Ishikawa (cell line): ENCODE data around the gene ROBO2.

Source experiments
- CEBPB ChIP-seq: IDR thresholded peaks from 2 replicates; pipeline ENCODE4 v1.6.1; 2012
- CREB1 ChIP-seq: IDR thresholded peaks from 2 replicates; pipeline ENCODE4 v1.6.1; 2012; ENCODE audit warnings: low read depth
- EGR1 ChIP-seq: IDR thresholded peaks from 2 replicates; pipeline ENCODE4 v1.6.1; 2012
- EP300 ChIP-seq: IDR thresholded peaks from 2 replicates; pipeline ENCODE4 v1.6.1; 2012; ENCODE audit warnings: borderline replicate concordance
- FOXM1 ChIP-seq: IDR thresholded peaks from 2 replicates; pipeline ENCODE4 v1.6.1; 2012; ENCODE audit warnings: low read depth, borderline replicate concordance
- NFIC ChIP-seq: IDR thresholded peaks from 2 replicates; pipeline ENCODE4 v1.6.1; 2012
- RAD21 ChIP-seq: IDR thresholded peaks from 2 replicates; pipeline ENCODE4 v1.6.1; 2012; ENCODE audit warnings: low read depth
- TAF1 ChIP-seq: IDR thresholded peaks from 2 replicates; pipeline ENCODE4 v1.6.1; 2012; ENCODE audit warnings: low read depth, mild to moderate bottlenecking
- TCF12 ChIP-seq: IDR thresholded peaks from 2 replicates; pipeline ENCODE4 v1.6.1; 2012; ENCODE audit warnings: low read depth
- TEAD4 ChIP-seq: IDR thresholded peaks from 2 replicates; pipeline ENCODE4 v1.6.1; 2012
- YY1 ChIP-seq: IDR thresholded peaks from 2 replicates; pipeline ENCODE4 v1.6.1; 2012; ENCODE audit warnings: low read depth
- ZBTB7A ChIP-seq: IDR thresholded peaks from 2 replicates; pipeline ENCODE4 v1.6.1; 2012; ENCODE audit warnings: low read depth
- TF ChIP-seq, protein P1 (sequence below): IDR thresholded peaks from 2 replicates; pipeline ENCODE4 v1.6.1; 2012
- TF ChIP-seq, protein P2 (sequence below): IDR thresholded peaks from 2 replicates; pipeline ENCODE4 v1.6.1; 2012
- TF ChIP-seq, protein P3 (sequence below): IDR thresholded peaks from 2 replicates; pipeline ENCODE4 v1.6.1; 2012; ENCODE audit warnings: low read depth, mild to moderate bottlenecking

Gene ROBO2

DNA sequence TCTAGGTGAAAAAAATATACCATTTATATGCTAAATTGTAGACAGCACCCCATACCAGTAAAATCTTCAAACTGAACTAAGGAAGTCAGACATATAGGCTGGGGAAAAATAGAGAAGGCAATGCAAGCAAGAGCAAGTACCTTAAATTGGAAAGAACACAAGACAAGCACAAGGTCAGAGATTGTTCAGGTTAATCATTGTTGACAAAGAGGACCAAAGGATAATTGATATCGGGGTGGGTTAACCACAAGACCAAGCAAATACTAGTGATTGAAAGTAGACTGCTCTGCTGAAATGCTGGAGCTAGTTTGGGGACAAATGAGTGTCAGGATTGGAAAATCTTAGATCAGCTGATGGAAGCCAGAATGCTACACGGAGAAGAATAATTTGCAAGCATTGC is 499.8 kb downstream of the ROBO2 start:
- TF ChIP-seq EP300 (no peak), EGR1 (no peak), FOXM1 (no peak)

DNA sequence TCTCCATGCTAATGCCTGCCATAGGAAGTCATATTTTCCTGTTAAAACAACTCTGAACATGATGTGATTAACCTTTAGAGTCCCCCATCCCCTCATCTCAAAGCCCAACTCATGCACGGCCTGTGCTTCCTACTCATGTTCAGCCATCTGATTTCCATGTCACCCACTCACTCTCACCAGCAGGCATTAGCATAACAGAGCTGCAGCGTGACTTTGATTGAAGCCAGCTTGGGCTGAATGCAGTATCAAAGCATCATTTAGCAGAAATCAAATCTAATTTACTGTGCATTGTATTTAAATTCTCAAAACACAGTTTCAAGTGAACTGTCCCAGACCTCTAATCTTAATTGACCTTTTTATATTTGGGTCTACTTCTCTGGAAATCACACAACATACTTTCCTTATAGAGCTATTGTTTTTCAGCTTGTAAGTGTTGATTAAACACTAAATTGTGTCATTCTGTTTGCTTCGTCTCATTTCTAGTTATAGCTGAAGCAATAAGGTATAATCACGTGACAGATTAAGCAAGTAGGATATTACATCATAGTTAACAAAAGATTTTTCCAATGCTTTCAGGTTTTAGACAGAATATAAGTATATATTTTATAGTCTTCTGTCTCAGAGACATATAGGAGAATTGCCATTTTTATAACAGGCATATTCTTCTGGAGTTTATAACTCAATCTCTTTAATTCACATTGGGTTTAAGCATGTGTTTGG is 501.5 kb downstream of the ROBO2 start:
- TF ChIP-seq, protein P1, sequence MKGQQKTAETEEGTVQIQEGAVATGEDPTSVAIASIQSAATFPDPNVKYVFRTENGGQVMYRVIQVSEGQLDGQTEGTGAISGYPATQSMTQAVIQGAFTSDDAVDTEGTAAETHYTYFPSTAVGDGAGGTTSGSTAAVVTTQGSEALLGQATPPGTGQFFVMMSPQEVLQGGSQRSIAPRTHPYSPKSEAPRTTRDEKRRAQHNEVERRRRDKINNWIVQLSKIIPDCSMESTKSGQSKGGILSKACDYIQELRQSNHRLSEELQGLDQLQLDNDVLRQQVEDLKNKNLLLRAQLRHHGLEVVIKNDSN, result no peak
- TF ChIP-seq FOXM1, result no peak
- no peak for TF ChIP-seq TAF1
- TF ChIP-seq, protein P2, sequence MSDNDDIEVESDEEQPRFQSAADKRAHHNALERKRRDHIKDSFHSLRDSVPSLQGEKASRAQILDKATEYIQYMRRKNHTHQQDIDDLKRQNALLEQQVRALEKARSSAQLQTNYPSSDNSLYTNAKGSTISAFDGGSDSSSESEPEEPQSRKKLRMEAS, result no peak
- no peak for TF ChIP-seq TEAD4
- TF ChIP-seq CREB1, result no peak
- TF ChIP-seq RAD21, result no peak

DNA sequence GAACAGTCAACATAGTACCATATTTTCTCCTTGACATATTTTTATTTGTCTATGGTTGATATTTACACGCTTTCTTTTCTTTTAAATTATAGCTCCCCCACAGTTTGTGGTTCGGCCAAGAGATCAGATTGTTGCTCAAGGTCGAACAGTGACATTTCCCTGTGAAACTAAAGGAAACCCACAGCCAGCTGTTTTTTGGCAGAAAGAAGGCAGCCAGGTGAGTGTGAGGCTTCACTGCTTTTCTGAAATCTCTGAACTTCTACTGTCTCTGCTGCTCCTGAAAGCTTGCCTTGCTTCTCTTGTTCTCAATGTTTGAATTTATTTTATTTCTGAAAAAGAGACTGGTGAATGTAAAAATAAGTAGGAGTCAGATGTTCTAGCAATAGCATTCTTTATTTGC is 506.3 kb downstream of the ROBO2 start:
- no peak for TF ChIP-seq NFIC
- TF ChIP-seq, protein P1, result no peak
- TF ChIP-seq CREB1, result no peak
- TF ChIP-seq EGR1, result no peak
- TF ChIP-seq TCF12, result no peak
- no peak for TF ChIP-seq CEBPB
- TF ChIP-seq, protein P3, sequence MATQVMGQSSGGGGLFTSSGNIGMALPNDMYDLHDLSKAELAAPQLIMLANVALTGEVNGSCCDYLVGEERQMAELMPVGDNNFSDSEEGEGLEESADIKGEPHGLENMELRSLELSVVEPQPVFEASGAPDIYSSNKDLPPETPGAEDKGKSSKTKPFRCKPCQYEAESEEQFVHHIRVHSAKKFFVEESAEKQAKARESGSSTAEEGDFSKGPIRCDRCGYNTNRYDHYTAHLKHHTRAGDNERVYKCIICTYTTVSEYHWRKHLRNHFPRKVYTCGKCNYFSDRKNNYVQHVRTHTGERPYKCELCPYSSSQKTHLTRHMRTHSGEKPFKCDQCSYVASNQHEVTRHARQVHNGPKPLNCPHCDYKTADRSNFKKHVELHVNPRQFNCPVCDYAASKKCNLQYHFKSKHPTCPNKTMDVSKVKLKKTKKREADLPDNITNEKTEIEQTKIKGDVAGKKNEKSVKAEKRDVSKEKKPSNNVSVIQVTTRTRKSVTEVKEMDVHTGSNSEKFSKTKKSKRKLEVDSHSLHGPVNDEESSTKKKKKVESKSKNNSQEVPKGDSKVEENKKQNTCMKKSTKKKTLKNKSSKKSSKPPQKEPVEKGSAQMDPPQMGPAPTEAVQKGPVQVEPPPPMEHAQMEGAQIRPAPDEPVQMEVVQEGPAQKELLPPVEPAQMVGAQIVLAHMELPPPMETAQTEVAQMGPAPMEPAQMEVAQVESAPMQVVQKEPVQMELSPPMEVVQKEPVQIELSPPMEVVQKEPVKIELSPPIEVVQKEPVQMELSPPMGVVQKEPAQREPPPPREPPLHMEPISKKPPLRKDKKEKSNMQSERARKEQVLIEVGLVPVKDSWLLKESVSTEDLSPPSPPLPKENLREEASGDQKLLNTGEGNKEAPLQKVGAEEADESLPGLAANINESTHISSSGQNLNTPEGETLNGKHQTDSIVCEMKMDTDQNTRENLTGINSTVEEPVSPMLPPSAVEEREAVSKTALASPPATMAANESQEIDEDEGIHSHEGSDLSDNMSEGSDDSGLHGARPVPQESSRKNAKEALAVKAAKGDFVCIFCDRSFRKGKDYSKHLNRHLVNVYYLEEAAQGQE, result no peak
- TF ChIP-seq YY1, result no peak
- TF ChIP-seq TEAD4, result no peak
- TF ChIP-seq ZBTB7A, result no peak
- TF ChIP-seq TAF1, result no peak
- TF ChIP-seq, protein P2, result no peak
- TF ChIP-seq FOXM1, result no peak
- no peak for TF ChIP-seq RAD21
- TF ChIP-seq EP300, result no peak

DNA sequence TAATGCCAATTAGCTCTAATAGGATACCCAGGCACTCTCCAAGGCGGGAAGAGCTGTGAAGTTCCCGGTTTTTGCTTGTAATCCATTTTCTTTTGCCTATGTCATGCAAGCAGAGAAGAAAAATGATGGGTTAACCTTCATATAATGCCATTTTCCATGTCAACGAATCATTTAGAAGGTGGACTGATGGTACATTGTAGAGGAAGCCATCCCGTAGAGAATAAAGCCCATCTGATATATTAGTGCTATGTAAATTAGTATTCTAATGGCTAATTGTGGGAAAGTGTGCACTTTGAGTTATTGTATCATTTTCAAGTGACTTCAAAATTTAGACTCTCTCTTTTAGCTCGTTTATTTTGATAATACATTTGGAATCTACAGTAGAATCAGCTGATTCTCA is 509.1 kb downstream of the ROBO2 start:
- TF ChIP-seq FOXM1 (no peak), TAF1 (no peak), TEAD4 (no peak), YY1 (no peak), EP300 (no peak), CEBPB (no peak), EGR1 (no peak), ZBTB7A (no peak), CREB1 (no peak), TCF12 (no peak), RAD21 (no peak), NFIC (no peak)
- TF ChIP-seq, protein P2, result no peak
- TF ChIP-seq, protein P1, result no peak
- TF ChIP-seq, protein P3, result no peak

DNA sequence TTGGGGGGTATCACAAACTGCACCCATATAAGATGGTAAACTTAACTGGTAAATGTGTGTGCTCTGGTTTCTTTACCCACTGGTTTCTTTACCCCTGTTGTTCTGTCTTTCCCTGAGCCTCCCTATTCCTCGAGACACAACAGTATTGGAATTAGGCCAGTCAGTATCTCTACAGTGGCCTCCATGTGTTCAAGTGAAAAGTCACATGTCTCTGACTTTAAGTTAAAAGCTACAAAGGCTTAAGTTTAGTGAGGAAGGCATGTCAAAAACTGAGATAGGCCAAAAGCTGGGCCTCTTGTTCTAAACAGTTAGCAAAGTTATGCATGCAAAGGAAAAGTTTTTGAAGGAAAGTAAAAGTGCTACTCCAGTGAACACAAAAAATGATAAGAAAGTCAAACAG is 513.3 kb downstream of the ROBO2 start:
- TF ChIP-seq EP300 (no peak), ZBTB7A (no peak), RAD21 (no peak), CREB1 (no peak)
- TF ChIP-seq, protein P1, result no peak
- TF ChIP-seq, protein P3, result no peak
